ENCODE measurements around the gene MANSC4.

- TF ChIP-seq POLR2A (IDR thresholded peaks at IDR 0.05) (no peak), CTCF (IDR thresholded peaks at IDR 0.05) (peak in 2 of 4 experiments; percentile 5 to 13)
These were observed at the start of gene MANSC4, which contains the start of gene KLHL42 for GRCh38 chr12:27779920-27780611.
